ENCODE data around the gene OPCML.

Gene OPCML

GRCh38 chr11:132971351-132971750 is 561.0 kb downstream of the OPCML start:
- DNase-seq: no peak

- DNase-seq: no peak
These were observed 562.4 kb downstream of the OPCML start for GRCh38 chr11:132969892-132970291.

- DNase-seq: no peak
These were observed 570.3 kb downstream of the OPCML start for GRCh38 chr11:132962041-132962440.

GRCh38 chr11:132961453-132961852 is 570.8 kb downstream of the OPCML start:
- no peak for DNase-seq

GRCh38 chr11:132960273-132961078 is 571.8 kb downstream of the OPCML start:
- no peak for DNase-seq

- DNase-seq: no peak
These were observed 572.6 kb downstream of the OPCML start for GRCh38 chr11:132959693-132960092.

- DNase-seq: no peak
These were observed 574.4 kb downstream of the OPCML start for GRCh38 chr11:132957881-132958280.

GRCh38 chr11:132948252-132948651 is 584.0 kb downstream of the OPCML start:
- DNase-seq: no peak

GRCh38 chr11:132944569-132944944 is 587.7 kb downstream of the OPCML start:
- DNase-seq: no peak

GRCh38 chr11:132943706-132944568 is 588.4 kb downstream of the OPCML start:
- no peak for DNase-seq

GRCh38 chr11:132943357-132943705 is 589.0 kb downstream of the OPCML start:
- DNase-seq: no peak

- DNase-seq: no peak
These were observed 589.5 kb downstream of the OPCML start for GRCh38 chr11:132942611-132943356.

- no peak for DNase-seq
These were observed 590.5 kb downstream of the OPCML start for GRCh38 chr11:132941761-132942160.

GRCh38 chr11:132941024-132941646 is 591.2 kb downstream of the OPCML start:
- DNase-seq: no peak

- DNase-seq: no peak
These were observed 595.3 kb downstream of the OPCML start for GRCh38 chr11:132937016-132937415.

- DNase-seq: no peak
These were observed 596.9 kb downstream of the OPCML start for GRCh38 chr11:132935383-132935782.

GRCh38 chr11:132933703-132934102 is 598.6 kb downstream of the OPCML start:
- no peak for DNase-seq

GRCh38 chr11:132925825-132926469 is 606.4 kb downstream of the OPCML start:
- no peak for DNase-seq

GRCh38 chr11:132921597-132921996 is 610.7 kb downstream of the OPCML start:
- no peak for DNase-seq

- no peak for DNase-seq
These were observed 611.7 kb downstream of the OPCML start for GRCh38 chr11:132920451-132921096.

GRCh38 chr11:132914600-132914999 is 617.7 kb downstream of the OPCML start:
- no peak for DNase-seq

GRCh38 chr11:132913886-132914285 is 618.4 kb downstream of the OPCML start:
- DNase-seq: no peak
